B cell (primary cell): ENCODE measurements around the gene ERGIC1.

Experiments used
- EZH2 ChIP-seq: IDR thresholded peaks from 2 replicates; pipeline ENCODE4 v1.6.1; 2012; ENCODE audit warnings: borderline replicate concordance, low read depth, mild to moderate bottlenecking, moderate library complexity, low read length; ENCODE audit not compliant: insufficient read depth, poor library complexity, severe bottlenecking
- TF ChIP-seq, protein P1 (sequence below): fragments of 200-600 bp; IDR thresholded peaks from one replicate; pipeline ENCODE4 v1.8.0; 2022; ENCODE audit warnings: antibody characterized with exemption, mild to moderate bottlenecking

DNA sequence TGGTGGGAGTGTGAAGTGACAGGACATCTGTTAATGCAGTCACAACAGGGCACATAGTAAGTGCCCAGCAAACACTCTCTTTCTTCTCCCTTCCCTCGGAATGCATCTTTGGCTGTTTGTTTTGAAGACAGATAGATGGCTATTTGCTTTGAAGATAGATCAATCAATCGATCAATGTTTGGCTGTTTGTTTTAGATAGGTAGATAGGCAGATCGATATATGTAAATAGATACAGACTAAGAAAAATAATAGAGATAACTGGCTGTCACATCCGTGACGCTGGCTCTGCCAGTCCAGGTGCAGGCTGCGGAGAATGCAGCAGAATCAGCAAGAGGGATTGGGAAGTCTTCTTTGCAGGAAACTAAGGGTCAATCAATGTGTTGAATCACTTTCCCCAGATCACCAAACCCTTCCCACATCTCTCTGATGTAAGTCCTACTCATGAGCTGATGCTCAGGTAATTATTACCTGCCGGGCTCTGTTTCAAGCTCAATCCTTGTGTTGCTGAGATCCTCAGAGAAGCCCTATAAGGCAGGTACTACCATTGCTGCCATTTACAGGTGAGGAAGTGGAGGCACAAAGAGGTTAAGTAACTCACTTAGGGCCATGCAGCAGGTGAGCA lies 60.8 kb downstream of the ERGIC1 start:
- TF ChIP-seq, protein P1, sequence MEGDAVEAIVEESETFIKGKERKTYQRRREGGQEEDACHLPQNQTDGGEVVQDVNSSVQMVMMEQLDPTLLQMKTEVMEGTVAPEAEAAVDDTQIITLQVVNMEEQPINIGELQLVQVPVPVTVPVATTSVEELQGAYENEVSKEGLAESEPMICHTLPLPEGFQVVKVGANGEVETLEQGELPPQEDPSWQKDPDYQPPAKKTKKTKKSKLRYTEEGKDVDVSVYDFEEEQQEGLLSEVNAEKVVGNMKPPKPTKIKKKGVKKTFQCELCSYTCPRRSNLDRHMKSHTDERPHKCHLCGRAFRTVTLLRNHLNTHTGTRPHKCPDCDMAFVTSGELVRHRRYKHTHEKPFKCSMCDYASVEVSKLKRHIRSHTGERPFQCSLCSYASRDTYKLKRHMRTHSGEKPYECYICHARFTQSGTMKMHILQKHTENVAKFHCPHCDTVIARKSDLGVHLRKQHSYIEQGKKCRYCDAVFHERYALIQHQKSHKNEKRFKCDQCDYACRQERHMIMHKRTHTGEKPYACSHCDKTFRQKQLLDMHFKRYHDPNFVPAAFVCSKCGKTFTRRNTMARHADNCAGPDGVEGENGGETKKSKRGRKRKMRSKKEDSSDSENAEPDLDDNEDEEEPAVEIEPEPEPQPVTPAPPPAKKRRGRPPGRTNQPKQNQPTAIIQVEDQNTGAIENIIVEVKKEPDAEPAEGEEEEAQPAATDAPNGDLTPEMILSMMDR: no peak
- no peak for TF ChIP-seq EZH2
